Endothelial cell of umbilical vein (primary cell): ENCODE measurements around the gene BMPR1B. TPM values are rescaled to one million over a fixed set of nuclear protein-coding genes. Genes with fewer than 3 reads are reported as not detected.
A peak's percentile ranks its signal among the peaks of the same experiment; 100 is the strongest.

Source experiments
- BruUV-seq: library from RNA; stranded (reverse); fragments of 400-500 nt; replicated peaks from 2 replicates; lab custom pipeline; 2021; lab: Mats Ljungman, UMichigan
- CTCF ChIA-PET: fragments of 300-600, 350-600 bp; sonication (Branson Sonifier 250); formaldehyde crosslinking; loops from one replicate; lab custom pipeline; 2021; ENCODE audit warnings: antibody characterized with exemption, inconsistent platforms; lab: Charles Lee
- POLR2A ChIA-PET: fragments of 300-600, 350-600 bp; sonication (Branson Sonifier 250); formaldehyde crosslinking; loops from one replicate; lab custom pipeline; 2021; ENCODE audit warnings: antibody characterized with exemption, inconsistent platforms; lab: Charles Lee
- DNase-seq: peaks from one replicate; pipeline ENCODE4 v3.0.0-alpha.2; 2011; ENCODE audit warnings: low read depth, low spot score
- FAIRE-seq: peaks from 2 replicates; lab custom pipeline; 2011; peaks lifted over from hg19 to GRCh38; lab: Jason Lieb, UNC
- H2AFZ ChIP-seq: 2 replicates; pipeline ENCODE4 v1.6.0; 2012; ENCODE audit warnings: low read depth, low read length, control low read depth, inconsistent platforms
- H3K27ac ChIP-seq: 2 replicates; pipeline ENCODE4 v1.5.1; 2011; ENCODE audit warnings: low read depth, mild to moderate bottlenecking, control low read depth, low read length, moderate library complexity; ENCODE audit not compliant: insufficient read depth
- H3K27me3 ChIP-seq, 2 experiments: 2 replicates each; pipeline versions ENCODE4 v1.6.0 to v1.6.1; 2011; ENCODE audit warnings: low read length in 2 of 2, mixed read lengths in 1 of 2; ENCODE audit not compliant: control insufficient read depth in 2 of 2, insufficient read depth in 2 of 2
- H3K36me3 ChIP-seq, 2 experiments: 2 replicates in 1 of 2; 3 replicates in 1 of 2; pipeline ENCODE4 v1.5.1; 2011; ENCODE audit warnings: low read length in 2 of 2, mild to moderate bottlenecking in 1 of 2, moderate library complexity in 1 of 2; ENCODE audit not compliant: control insufficient read depth in 2 of 2, insufficient read depth in 2 of 2; ENCODE audit errors: extremely low read depth in 1 of 2
- H3K4me1 ChIP-seq: 3 replicates; pipeline ENCODE4 v1.5.1; 2011; ENCODE audit warnings: mild to moderate bottlenecking, low read length; ENCODE audit not compliant: control insufficient read depth, insufficient read depth; ENCODE audit errors: extremely low read depth
- H3K4me2 ChIP-seq: 2 replicates; pipeline ENCODE4 v1.6.1; 2011; ENCODE audit warnings: low read length, control low read depth, mixed read lengths; ENCODE audit not compliant: insufficient read depth
- H3K4me3 ChIP-seq, 3 experiments: fragments of 200-600 bp in 1 of 3; sonication (generic), shearing (Covaris generic) in 1 of 3; replicated peaks in 1 of 3; 2 replicates each; pipeline ENCODE4 v1.5.1; 2011 to 2016; ENCODE audit warnings: control low read depth in 3 of 3, low read length in 3 of 3, mild to moderate bottlenecking in 2 of 3, inconsistent platforms in 1 of 3, low read depth in 1 of 3, moderate library complexity in 1 of 3; ENCODE audit not compliant: insufficient read depth in 1 of 3
- H3K79me2 ChIP-seq: 2 replicates; pipeline ENCODE4 v1.6.0; 2012; ENCODE audit warnings: low read length, inconsistent platforms; ENCODE audit not compliant: control insufficient read depth, insufficient read depth
- H3K9ac ChIP-seq: replicated peaks from 2 replicates; pipeline ENCODE3; 2011; ENCODE audit warnings: low read length, control low read depth; ENCODE audit not compliant: insufficient read depth; ENCODE audit errors: extremely low read depth
- H3K9me1 ChIP-seq: replicated peaks from 3 replicates; pipeline ENCODE4 v1.6.0; 2011; ENCODE audit warnings: mild to moderate bottlenecking, low read length; ENCODE audit not compliant: control insufficient read depth, insufficient read depth; ENCODE audit errors: extremely low read depth
- H3K9me3 ChIP-seq: replicated peaks from 2 replicates; pipeline ENCODE4 v1.5.1; 2012; ENCODE audit warnings: low read length, inconsistent platforms; ENCODE audit not compliant: control insufficient read depth, insufficient read depth
- H4K20me1 ChIP-seq: replicated peaks from 2 replicates; pipeline ENCODE3; 2011; ENCODE audit warnings: mild to moderate bottlenecking, low read length; ENCODE audit not compliant: control insufficient read depth, insufficient read depth; ENCODE audit errors: extremely low read depth
- CTCF ChIP-seq, 2 donors: IDR thresholded peaks; 1 replicate in 1 of 2; 2 replicates in 1 of 2; pipeline ENCODE4 v1.5.1; 2011; ENCODE audit warnings: low read length in 2 of 2, mild to moderate bottlenecking in 2 of 2, moderate library complexity in 2 of 2, control low read depth in 1 of 2, inconsistent platforms in 1 of 2, low read depth in 1 of 2; ENCODE audit not compliant: insufficient read depth in 1 of 2; ENCODE audit errors: extremely low read depth in 1 of 2
- EZH2 ChIP-seq: IDR thresholded peaks from 2 replicates; pipeline ENCODE4 v1.6.1; 2012; ENCODE audit warnings: borderline replicate concordance, low read depth, mild to moderate bottlenecking, moderate library complexity, low read length, inconsistent platforms; ENCODE audit not compliant: severe bottlenecking
- FOS ChIP-seq: IDR thresholded peaks from 2 replicates; pipeline ENCODE4 v1.6.1; 2011; ENCODE audit warnings: mild to moderate bottlenecking, low read length, moderate library complexity, borderline replicate concordance; ENCODE audit not compliant: insufficient read depth
- GATA2 ChIP-seq: IDR thresholded peaks from 2 replicates; pipeline ENCODE4 v1.7.0; 2011; ENCODE audit warnings: low read depth, mild to moderate bottlenecking, moderate library complexity, mixed read lengths, low read length; ENCODE audit not compliant: insufficient read length, insufficient read depth
- JUN ChIP-seq: IDR thresholded peaks from 2 replicates; pipeline ENCODE4 v1.6.1; 2011; ENCODE audit warnings: borderline replicate concordance, low read depth; ENCODE audit not compliant: insufficient read length, insufficient read depth
- MAX ChIP-seq: IDR thresholded peaks from 2 replicates; pipeline ENCODE4 v1.6.1; 2011; ENCODE audit not compliant: insufficient read depth, insufficient read length
- MYC ChIP-seq: IDR thresholded peaks from one replicate; pipeline ENCODE4 v1.6.1; 2011; ENCODE audit warnings: mild to moderate bottlenecking, low read depth, low read length
- POLR2A ChIP-seq: IDR thresholded peaks from 2 replicates; pipeline ENCODE4 v1.6.1; 2012; ENCODE audit warnings: low read depth, mild to moderate bottlenecking, control low read depth, low read length
- POLR2AphosphoS5 ChIP-seq: IDR thresholded peaks from 2 replicates; pipeline ENCODE4 v1.6.1; 2012; ENCODE audit warnings: low read depth, mild to moderate bottlenecking, control low read depth, low read length, moderate library complexity; ENCODE audit not compliant: insufficient read depth
- dilution Hi-C: fragments of 300-500 bp; cut with MboI; formaldehyde crosslinking; loops from one replicate; pipeline ENCODE4 v1.15.0; 2019; ENCODE audit warnings: low sequenced_read_pairs; ENCODE audit not compliant: extremely low pct_ligation_motif_present
- intact Hi-C: fragments of 100-400 bp; cut with micrococcal nuclease; formaldehyde crosslinking; loops from one replicate; pipeline ENCODE4 v1.10.0; 2022
- polyA plus RNA-seq, 4 experiments: library from polyadenylated mRNA; depleted of rRNA in 3 of 4; stranded (reverse) in 3 of 4; unstranded in 1 of 4; fragments of >200 nt; gene quantifications; 2 replicates each; pipeline versions ENCODE4 v1.2.1 to v1.2.3, GENCODE V29; 2011 to 2012; ENCODE audit warnings: missing spikeins in 1 of 4
- total RNA-seq: library from RNA; stranded (reverse); gene quantifications from 2 replicates; pipeline ENCODE4 v1.2.3, GENCODE V29; 2021

BMPR1B gene
- total and polyA plus RNA-seq, 2 donors (not counting 3 experiments of a cell fraction or from before 2014, with no cell fraction given): 0.28 to 2.1 TPM

GRCh38 chr4:94806376-94806775, 48.6 kb downstream of the BMPR1B start:
- POLR2A ChIA-PET: no interaction called here
- Histone ChIP-seq H3K4me1 (no peaks in the 10 kb centered on the region), H3K4me3 (no peak overlapping the region), H3K27me3 (no peaks in the 10 kb centered on the region), H3K79me2 (no peaks in the 10 kb centered on the region), H3K9ac (no peak overlapping the region), H2AFZ (peak overlapping the region; percentile 32), H4K20me1 (no peaks in the 10 kb centered on the region), H3K9me3 (no peaks in the 10 kb centered on the region), H3K9me1 (no peaks in the 10 kb centered on the region), H3K27ac (no peak overlapping the region), H3K4me2 (no peak overlapping the region), H3K36me3 (no peaks in the 10 kb centered on the region)
- no peak for TF ChIP-seq MYC
- TF ChIP-seq JUN: no peak
- TF ChIP-seq FOS: no peak
- no peak for TF ChIP-seq GATA2
- no peak for TF ChIP-seq CTCF (IDR thresholded peaks at IDR 0.05; ENCODE audit: extremely low read depth in 1 of 2, insufficient read depth in 1 of 2, low read depth in 1 of 2, low read length in 2 of 2)
- no peak for TF ChIP-seq MAX
- no peak for TF ChIP-seq POLR2AphosphoS5
- no peak for TF ChIP-seq EZH2
- no peak for TF ChIP-seq POLR2A
- intact Hi-C loops (no loop called here), dilution Hi-C loops (no loop called here)
- DNase-seq: peak; percentile 17
- FAIRE-seq: peak; percentile 4
- BruUV-seq: no TSS peak
- CTCF ChIA-PET: interaction anchor here (0.8 to 2.0 kb wide), 2 partner anchors 17 to 28 kb away, joined by 3 to 4 read pairs; no protein-coding TSS in a partner anchor
